Cardiac septum (tissue), 1 donor: ENCODE results near the gene XPA. TPM values are rescaled to one million over a fixed set of nuclear protein-coding genes. Genes with fewer than 3 reads are reported as not detected.

ENCODE experiments used
- DNase-seq: peaks from one replicate; pipeline ENCODE4 v3.0.0-alpha.2; 2020; ENCODE audit warnings: low spot score
- intact Hi-C: fragments of 100-400 bp; cut with DNase I; formaldehyde crosslinking; loops from one replicate; pipeline ENCODE4 v1.14.0; 2022
- total RNA-seq: library from RNA; stranded (reverse); fragmentation: NEBNext Ultra II Directional; extraction: Animal tissue kit (Norgen Biotek cat#: 25700); gene quantifications from one replicate; pipeline ENCODE4 v1.2.1, GENCODE V29; 2021
- donor health status: DM: no; HTN: no; CAD: no.

XPA gene
- total RNA-seq, 1 donor from 2014 or later, result 10.3 TPM

DNA sequence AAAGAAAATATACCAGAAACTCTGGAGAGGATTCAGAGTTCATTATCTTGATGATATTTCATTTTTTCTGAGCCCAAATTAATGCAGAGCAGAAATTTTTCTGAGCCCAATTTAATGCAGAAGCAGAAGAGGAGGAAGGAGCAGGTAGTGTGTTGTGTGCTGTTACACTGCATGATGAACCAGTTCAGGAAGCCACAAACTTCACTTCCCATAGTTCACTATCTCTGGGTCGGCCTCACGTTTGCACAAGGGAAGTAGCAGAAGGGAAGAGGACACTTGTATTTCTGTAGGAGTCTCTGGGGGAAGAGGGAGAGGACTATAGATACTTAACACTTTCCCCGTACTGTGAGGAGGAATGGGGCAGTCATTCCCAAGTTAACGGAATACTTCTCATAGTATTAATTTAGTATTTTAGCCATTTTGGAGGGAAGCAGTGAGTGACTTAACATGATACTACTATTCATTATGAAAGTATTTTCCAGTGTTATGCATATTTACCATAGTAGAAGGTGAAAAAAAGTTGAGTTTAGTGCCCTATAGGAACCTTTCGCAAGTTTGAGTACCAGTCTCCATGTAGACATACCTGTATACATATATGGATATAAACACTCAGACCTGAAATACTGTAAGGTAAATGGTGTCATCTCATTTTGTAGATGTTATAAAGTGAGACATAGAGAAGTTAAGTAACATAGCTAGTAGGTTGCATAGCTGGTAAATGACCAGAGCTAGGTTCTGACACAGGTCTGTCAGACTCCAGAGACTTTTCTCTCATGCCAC lies 30.0 kb downstream of the XPA start:
- DNase-seq, result no peak
- intact Hi-C loops, result no loop called here

DNA sequence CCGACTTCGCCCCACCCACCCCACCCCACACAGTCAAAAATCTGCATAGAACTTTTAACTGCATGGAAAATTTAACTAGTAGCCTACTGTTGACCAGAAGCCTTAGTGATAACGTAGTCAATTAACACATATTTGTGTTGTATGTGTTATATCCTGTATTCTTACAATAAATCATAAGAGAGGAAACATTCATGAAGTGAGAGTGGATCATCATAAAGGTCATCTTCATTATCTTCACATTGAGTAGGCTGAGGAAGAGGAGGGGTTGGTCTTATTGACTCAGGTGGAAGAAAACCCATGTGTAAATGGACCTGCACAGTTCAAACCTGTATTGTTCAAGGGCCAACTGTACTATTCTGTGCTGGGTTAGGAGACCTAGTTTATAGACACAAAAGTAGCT lies 31.4 kb downstream of the XPA start:
- intact Hi-C loops, result no loop called here
- DNase-seq, result no peak

DNA sequence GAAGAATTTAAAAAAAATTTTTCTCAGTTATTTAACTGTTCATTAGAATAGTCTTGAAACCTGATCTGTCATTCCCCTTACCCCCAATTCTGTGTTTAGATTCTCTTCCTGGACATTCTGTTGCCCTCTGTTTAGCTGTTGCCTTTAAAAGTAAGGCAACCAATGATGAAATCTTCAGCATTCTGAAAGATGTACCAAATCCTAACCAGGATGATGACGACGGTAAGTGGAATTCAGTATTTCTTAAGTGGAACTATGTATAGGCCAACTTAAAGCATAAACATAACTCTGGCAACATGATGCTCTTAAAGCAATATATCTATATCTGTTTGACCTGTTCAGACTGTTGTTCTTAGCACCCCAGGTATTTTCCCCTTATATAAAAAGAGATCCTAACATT lies 36.3 kb downstream of the XPA start:
- DNase-seq, result no peak
- intact Hi-C loops, result no loop called here

DNA sequence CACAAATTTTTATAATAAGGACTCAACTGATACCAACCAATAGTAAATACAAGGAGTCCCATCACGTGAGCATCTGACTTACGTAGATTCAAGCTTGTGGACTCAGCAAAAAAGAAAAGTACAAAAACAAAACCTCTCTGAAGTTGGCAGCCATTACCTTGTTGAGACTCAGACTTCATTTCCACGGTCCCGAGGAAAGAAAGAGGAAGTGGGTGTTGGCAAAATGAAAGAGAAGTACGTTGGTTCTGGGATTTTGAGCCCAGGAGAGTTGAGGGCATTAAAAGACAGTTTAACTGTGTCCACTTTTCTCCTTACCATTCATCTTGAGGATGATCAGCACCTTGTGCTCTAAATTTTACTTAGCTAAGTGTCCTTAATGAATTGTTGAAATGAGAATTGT lies 36.8 kb downstream of the XPA start:
- intact Hi-C loops, result no loop called here
- DNase-seq, result no peak

- intact Hi-C loops, result no loop called here
Observed at GRCh38 chr9:97659771-97660170, 37.4 kb downstream of the XPA start.

GRCh38 chr9:97658707-97659106 lies 38.4 kb downstream of the XPA start:
- DNase-seq, result no peak
- intact Hi-C loops, result no loop called here

More at GRCh38 chr9:97659771-97660170, 37.4 kb downstream of the XPA start:
- DNase-seq, result no peak

GRCh38 chr9:97651646-97652045 lies 45.5 kb downstream of the XPA start:
- intact Hi-C loops, result no loop called here
- DNase-seq, result no peak

- no peak for DNase-seq
- intact Hi-C loops, result no loop called here
Observed at GRCh38 chr9:97647996-97648395, 49.1 kb downstream of the XPA start.

- intact Hi-C loops, result no loop called here
- no peak for DNase-seq
Observed at GRCh38 chr9:97645720-97646119, 51.4 kb downstream of the XPA start.

DNA sequence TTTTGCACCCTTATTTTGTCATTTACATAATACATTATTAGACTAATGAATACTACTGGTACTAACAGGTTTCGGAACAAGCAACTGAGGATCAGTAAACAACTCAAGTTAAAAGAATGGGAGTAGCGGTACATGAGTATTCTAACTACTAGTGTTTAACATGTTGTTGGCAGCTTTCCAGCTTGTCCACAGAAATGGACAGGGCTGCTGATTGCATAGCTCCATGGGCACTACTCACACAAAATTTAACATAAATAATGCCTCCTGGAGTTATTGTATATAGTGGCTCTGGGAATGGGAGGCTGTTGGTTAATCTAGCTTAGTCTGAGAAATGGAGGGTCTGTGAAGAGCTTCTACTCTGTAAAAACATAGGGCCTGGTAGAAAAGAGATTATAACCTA lies 56.8 kb downstream of the XPA start:
- no peak for DNase-seq
- intact Hi-C loops, result no loop called here

- intact Hi-C loops, result no loop called here
- DNase-seq, result no peak
Observed at GRCh38 chr9:97638666-97639065, 58.5 kb downstream of the XPA start.

GRCh38 chr9:97636903-97637302 lies 60.2 kb downstream of the XPA start:
- intact Hi-C loops, result no loop called here
- DNase-seq, result no peak

GRCh38 chr9:97635026-97635425 lies 62.1 kb downstream of the XPA start:
- DNase-seq, result no peak
- intact Hi-C loops, result no loop called here

DNA sequence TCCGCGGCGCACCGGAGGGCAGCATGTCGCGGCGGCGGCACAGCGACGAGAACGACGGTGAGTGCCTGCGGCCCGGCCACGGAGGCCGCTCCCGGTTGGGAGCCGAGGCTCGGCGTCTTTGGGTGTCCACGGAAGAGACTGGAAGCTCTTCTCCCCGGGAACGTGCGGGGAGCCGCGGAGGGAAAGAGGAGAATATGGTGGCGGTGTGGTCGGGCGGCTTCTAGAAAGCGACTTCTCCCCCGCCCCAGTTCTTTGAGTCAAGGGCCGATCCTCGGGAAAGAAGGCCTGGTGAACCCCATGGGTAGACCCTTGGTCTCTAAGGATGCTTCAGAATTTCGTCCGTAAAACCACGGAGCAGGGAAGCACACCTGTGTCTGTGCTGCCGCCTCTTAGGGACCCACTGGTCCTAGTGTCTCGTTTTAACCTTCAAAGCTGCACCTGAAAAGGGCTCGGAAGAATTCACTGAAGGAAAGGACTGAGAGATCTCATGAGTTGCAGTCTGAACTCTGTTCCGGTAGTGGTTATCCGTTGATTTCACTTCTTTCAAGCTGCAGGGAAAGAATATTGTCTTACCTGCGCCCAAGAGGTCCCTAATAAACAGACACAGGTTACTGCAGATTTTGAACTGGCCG lies 63.2 kb downstream of the XPA start:
- intact Hi-C loops, result no loop called here

GRCh38 chr9:97632985-97633858 lies 63.9 kb downstream of the XPA start, which contains the start of the genes NCBP1 and TSTD2:
NCBP1 (plus strand) TSS chr9:97633821; CDS start chr9:97633882, 61 bp downstream.
TSTD2 (minus strand) TSS chr9:97633368; CDS start chr9:97627562, 5,806 bp downstream.
- intact Hi-C loops, result no loop called here
- DNase-seq, result peak; percentile 98

More for the DNA sequence above, 63.2 kb downstream of the XPA start:
- DNase-seq, result no peak

GRCh38 chr9:97632248-97632984 lies 64.7 kb downstream of the XPA start:
- intact Hi-C loops, result no loop called here

DNA sequence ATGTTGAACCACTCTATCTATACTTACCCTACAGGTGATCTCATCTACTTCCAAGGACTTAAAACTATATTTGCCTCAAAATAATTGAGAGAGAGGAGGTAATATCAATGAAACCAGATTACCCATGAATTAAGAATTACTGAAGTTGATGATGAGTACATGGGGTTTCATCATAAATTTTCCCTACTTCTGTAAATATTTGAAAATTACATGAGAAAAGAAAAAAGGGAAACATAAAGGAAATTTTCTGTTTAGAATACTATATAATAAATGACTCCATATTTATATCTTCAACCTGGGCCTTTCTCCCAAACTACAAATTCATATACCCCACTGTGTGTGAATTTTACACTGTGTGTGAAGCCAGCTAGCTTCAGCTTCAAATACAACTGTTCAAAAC lies 66.5 kb downstream of the XPA start:
- DNase-seq, result no peak
- intact Hi-C loops, result no loop called here

More at GRCh38 chr9:97632248-97632984, 64.7 kb downstream of the XPA start:
- no peak for DNase-seq

DNA sequence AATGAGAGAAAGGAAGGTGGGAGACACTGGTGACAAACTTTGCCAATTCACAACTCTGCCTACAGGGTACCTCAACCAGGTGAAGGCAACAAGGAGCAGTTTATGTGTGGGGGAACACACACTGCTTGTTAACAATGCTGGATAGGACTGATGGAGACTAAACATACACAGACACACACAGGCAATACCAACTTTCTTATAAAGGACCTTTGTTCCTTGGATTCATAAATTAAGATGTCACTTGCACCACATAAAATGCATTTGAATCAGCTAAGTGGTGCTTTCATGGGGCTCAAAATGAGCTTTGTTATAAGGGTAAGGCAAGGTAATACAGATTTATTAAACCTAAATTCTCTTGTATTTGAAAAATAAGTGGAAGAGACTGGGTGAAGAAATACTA lies 68.0 kb downstream of the XPA start:
- DNase-seq, result no peak
- intact Hi-C loops, result no loop called here

DNA sequence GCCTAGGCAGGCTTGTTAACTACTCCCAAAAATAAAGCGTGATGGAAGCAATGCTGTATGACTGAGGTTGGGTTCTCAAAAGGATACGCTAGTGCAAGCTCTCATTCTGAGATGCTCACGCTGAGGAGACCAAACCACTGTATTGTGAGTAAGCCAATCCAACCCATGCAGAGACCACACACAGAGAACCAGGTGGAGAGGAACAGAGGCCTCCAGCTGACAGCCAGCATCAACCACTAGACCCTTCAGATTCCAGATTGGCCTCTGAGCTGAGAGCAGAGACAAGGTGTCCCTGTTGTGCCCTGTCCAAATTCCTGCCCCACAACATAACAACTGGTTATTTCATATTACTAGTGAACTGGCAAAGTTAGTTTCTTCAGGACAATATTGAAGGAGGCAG lies 68.5 kb downstream of the XPA start:
- intact Hi-C loops, result no loop called here
- DNase-seq, result no peak

DNA sequence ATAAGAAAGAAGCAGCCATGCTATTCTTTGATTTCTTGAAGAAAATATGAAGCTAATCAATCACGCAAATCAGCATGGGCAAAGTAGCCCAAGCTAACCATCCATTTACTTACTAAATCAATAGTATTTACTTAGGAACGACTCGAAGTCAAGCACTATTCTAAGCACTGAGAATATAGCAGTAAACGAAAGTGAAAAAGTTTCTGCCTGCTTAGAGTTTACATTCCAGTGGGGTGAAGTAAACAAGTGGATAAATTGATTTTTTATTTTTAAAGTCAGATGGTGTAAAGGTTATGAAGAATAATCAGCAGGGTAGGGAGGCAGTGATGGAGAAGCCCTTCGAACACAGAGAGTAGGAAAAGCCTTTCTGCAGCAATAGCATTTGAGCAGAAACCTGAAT lies 69.5 kb downstream of the XPA start:
- DNase-seq, result no peak
- intact Hi-C loops, result no loop called here
